Stimulated activated naive CD4-positive, alpha-beta T cell (primary cell): ENCODE measurements around the gene CYP3A5.
A peak's percentile ranks its signal among the peaks of the same experiment; 100 is the strongest.
"Not testable (repeated sequence)": the region's sequence is repeated elsewhere in the genome, so short reads cannot be mapped to it uniquely, and the experiment has no call there.

Source experiments
- DNase-seq, 6 experiments: peaks; one replicate each; lab custom pipeline; 2025; lab: John Stamatoyannopoulos, UW

CYP3A5 gene

GRCh38 chr7:99642027-99642426 lies 37.8 kb downstream of the CYP3A5 start:
- no peak for DNase-seq

- DNase-seq: no peak
These were observed 40.5 kb downstream of the CYP3A5 start for GRCh38 chr7:99639267-99639666.

DNA sequence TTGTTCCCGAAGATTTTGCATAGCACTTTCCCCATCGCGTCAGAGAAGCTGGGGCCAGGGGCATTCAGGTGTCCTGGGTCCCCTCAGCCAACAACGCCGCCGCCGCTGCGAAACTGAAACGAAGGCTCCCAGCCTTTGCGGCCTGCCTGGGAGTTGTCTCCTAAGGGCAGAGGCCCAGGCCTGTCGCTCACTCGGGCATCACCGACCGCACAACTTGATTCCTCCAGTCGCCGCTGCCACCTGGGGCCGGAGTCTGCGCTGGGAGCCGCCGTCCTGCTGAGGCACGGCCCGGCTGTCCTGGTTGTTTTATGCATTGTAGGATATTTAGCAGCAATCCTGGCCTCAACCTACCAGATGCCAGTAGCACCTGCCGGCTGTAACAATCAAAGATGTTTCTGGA lies 41.1 kb downstream of the CYP3A5 start:
- no peak for DNase-seq

GRCh38 chr7:99637414-99637813 lies 42.4 kb downstream of the CYP3A5 start:
- not testable (repeated sequence) for DNase-seq

DNA sequence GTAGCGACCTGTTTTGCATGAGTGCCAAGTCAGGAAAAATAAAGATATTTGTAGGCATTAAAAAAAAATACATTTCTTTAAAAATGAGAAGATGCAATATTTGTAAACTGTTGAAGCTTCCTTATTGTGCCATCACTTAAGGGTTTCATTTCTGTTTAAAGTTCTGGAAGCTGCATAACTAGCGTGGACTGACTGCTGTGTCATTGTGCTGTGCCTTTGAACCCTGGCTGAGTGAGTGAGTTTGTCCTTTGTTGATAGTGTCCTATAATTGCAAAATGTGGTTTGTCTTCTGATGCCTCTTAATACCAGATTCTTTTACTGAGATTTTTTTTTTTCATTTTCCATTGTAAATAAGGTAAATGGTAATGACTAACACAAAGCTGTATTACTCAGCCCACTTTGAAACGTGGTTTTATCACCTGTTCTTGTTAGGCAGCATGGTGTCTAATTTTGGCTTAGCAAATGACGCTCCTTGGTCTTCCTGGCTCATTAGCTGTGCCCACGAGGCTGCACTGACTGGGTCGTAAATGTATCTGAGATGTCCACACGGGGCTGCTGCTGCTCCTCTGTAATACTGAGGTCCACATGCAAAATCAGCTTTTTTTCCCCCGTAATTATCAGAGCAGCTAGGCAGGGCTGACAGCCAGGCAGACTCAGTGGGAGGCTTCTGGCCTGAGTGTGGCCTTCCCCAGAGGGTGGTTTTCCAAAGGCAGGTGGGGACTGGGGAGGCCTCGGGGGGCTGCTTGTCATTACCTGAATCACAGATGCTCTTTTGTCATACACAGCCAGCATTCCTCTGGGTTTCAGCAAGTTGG lies 48.3 kb downstream of the CYP3A5 start:
- peak in 1 of 6 experiments; percentile 3 for DNase-seq

DNA sequence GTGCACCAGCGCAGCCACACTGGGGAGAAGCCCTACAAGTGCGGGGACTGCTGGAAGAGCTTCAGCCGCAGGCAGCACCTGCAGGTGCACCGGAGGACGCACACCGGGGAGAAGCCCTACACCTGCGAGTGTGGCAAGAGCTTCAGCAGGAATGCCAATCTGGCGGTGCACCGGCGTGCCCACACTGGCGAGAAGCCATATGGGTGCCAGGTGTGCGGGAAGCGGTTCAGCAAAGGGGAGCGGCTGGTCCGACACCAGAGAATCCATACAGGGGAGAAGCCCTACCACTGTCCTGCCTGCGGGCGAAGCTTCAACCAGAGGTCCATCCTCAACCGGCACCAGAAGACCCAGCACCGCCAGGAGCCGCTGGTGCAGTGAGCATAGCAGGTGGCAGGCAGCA lies 50.2 kb downstream of the CYP3A5 start:
- no peak for DNase-seq

GRCh38 chr7:99628471-99629465 lies 51.0 kb downstream of the CYP3A5 start:
- no peak for DNase-seq

DNA sequence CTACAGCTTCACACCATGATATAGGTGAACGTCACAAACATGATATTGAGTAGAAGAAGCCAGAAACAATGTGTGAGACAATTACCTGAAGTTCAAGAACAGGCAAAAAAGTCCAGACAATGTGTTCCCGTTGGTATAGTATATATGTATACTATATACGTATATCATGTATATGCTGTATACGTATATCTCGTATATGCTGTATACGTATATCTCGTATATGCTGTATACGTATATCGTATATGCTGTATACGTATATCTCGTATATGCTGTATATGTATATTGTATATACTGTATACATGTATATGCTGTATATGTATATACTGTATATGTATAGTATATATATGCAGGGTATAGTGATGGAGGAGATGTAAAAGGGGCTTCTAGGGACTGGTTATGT lies 52.3 kb downstream of the CYP3A5 start:
- no peak for DNase-seq

DNA sequence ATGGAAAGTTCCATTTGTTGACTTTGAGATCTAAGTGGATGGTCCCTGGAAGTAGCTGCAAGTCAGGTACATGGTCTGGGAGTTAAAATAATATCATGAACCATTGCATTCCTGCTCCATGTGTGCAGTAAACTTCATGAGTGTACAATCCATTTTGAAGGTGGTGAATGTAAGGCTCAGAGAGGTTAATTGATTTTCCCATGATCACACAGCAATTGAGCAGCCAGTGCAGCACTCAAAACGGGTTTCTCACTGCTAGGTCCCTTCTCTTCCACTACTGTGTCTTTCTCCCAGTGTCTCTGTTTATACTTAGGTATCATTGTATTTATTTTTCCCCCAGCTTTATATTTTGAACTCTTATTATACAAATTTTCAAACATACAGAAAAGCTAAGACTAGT lies 53.1 kb downstream of the CYP3A5 start:
- DNase-seq: no peak

DNA sequence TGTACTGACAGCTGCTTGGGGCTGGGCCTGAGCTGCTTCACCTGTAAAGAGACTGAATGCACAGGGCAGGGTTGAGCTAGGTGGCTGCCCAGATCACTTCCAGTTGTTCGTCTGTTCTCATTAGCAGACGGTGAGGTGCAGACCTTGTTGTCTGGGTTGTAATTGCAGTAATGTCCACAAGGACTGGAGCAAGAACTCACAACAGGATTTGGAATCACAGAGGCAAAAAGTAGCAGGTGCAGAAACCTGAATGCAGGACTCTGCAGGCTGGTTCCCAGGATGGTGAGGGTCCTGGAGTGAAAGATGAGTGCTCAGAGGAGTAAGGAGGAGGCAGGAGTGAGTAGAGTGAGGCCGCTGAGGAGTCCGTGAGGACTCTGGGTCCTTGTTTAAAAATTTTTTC lies 53.8 kb downstream of the CYP3A5 start:
- DNase-seq: no peak

DNA sequence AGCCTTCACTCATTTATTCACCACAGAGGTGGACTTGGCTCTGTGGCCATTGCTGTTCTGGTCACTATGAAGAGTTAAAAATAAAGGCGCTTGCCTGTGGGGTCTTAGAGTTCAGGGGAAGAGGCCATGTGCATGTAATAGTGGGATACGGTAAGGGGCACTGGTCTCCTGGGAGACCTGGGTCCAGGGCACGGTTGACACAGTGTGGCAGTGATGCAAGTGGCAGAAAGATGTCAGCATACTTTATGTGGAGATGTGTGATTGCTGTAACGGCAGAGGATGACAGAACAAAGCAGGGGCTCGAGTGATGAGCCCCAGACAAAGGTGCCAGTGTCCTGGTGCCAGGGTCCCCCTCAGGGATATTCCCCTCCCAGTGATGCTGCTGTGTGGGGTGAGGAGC lies 54.5 kb downstream of the CYP3A5 start:
- DNase-seq: no peak

DNA sequence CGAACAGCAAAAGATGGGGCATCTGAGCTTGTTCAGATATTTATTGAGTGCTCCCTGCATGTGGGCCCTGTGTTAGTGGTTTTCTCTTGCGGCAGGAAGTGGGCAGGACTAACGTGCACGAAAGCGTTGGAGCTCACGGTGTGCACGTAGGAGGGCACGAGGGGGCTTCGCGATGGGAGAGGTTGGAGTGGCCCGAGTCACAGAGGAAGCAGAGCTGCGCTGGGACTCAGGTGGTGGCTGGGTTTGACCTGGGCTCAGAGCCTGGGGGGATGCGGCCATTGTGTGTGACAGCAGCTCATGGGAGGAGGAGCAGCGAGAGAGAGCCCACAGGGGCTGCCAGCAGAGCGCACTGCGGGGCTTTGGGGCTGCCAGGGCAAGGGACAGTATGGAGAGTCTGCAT lies 55.3 kb downstream of the CYP3A5 start:
- DNase-seq: peak; percentile 50 to 86 (median 73)

- peak in 4 of 6 experiments; percentile 4 to 40 (median 28) for DNase-seq
These were observed 55.9 kb downstream of the CYP3A5 start for GRCh38 chr7:99623702-99624447.

- DNase-seq: no peak
These were observed 56.6 kb downstream of the CYP3A5 start for GRCh38 chr7:99623091-99623693.

GRCh38 chr7:99622596-99622995 lies 57.2 kb downstream of the CYP3A5 start:
- no peak for DNase-seq

DNA sequence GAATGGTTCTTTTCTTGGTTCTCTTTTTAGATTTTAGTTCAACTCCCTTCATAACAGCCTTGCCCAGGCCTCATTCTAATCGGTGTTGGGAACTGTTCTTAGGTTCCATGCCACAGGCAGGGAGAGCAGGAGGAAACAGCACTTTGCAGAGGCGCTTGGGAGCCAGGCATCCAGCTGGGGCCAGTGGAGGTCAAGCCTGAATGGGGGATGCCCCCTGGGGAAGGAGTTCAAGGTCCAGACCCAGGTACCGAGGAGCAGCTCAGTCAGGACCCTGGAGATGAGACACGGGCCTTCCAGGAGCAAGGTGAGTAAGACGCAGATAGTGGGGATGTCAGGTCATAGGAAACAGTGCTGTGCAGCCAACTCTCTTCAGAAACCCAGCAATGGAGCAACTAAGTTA lies 58.5 kb downstream of the CYP3A5 start:
- DNase-seq: no peak

DNA sequence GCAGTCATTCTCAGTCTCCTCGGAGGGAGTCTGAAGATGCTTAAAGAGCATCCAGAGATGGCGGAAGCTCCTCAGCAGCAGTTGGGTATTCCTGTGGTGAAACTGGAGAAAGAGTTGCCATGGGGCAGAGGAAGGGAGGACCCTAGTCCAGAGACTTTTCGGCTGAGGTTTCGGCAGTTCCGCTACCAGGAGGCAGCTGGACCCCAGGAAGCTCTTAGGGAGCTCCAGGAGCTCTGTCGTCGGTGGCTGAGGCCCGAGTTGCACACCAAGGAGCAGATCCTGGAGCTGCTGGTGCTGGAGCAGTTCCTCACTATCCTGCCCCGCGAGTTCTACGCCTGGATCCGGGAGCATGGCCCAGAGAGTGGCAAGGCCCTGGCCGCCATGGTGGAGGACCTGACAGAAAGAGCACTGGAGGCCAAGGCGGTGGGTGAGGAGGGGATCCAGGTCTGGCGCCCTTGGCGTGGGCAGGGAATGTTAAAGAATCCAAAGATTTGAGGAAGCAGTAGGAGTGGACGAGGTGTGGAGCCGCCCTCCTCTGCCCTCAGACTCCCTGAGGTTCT lies 60.1 kb downstream of the CYP3A5 start:
- no peak for DNase-seq

- no peak for DNase-seq
These were observed 61.1 kb downstream of the CYP3A5 start for GRCh38 chr7:99618726-99619125.

GRCh38 chr7:99617192-99617781 lies 62.5 kb downstream of the CYP3A5 start:
- no peak for DNase-seq

- DNase-seq: peak; percentile 69 to 86 (median 78)
These were observed 63.2 kb downstream of the CYP3A5 start, which contains the start of gene ZSCAN25 for GRCh38 chr7:99616359-99617191. TSS of gene ZSCAN25 (plus strand) at chr7:99616946. CDS start at chr7:99619607, 2,661 bp downstream.
